ENCODE results near the gene SRPX2.

The SRPX2 gene
- 0.35 to 4.8 (median 1.3) reads per million in 17 experiments for total RNA-seq

DNA sequence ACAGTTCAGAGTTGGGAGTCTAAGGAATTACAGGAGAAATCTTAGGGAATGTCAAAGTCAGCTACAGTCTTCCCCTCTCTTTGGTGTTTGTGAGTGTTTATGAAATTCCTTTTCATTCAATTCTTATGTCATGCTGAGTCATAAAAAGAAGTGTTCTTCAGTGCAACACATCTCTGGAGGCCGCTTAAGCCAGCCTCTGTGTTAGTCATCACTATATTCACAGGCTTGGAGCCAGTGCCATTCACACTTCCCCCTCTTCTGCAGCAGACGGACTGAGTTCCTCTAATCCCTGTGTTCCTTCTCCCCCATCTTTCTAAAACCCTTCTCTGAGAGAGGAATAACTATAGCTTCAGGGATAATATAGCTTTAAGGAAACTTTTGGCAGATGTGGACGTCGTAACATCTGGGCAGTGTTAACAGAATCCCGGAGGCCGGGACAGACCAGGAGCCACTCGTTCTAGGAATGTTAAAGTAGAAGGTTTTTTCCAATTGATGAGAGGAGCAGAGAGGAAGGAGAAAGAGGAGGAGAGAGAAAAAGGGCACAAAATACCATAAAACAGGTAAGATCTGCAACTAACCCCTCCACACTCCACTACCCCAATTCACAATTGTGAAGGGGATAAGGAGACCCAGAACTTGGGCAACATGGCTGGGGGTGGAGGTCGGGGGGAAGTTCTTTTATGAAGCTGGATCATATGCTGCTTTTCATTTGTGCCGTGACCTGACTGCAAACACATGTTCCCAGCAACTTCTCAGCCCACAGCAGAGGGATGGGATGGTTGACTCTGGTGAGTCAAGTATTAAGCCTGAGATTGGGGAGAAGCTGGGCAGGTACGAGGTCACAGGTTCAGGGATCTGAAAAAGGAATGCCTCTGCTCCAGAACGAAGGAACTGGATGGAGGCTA lies at the start of gene SRPX2:
Gene SRPX2 (plus strand): TSS at position 244 of the 905 bp plus-strand sequence. CDS start 2,124 bp downstream, outside the sequence.
- DNase-seq = peak; percentile 63 to 88 (median 78)

- DNase-seq = no peak
Observed at GRCh38 chrX:100596601-100597000, 47.4 kb upstream of the SRPX2 start.

- no peak for DNase-seq
Observed at GRCh38 chrX:100599456-100599855, 44.5 kb upstream of the SRPX2 start.

DNA sequence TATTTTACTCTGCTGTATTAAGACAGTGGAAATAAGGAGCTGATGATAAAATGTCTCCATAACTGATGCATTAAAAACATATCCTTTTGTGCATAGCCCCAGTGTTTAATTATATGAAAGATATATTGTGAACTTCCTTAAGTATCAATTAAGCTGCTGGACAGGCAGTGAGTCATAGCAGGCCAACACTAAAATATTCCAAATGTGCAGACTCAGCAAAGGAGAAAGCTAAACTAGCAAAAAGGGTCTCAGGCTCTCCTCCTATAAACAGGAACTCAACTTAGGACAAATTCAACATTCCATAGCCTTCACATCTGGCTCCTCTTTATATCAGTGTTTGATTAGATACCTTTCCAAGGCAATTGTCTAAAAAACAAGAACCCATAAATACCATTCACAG lies 43.7 kb upstream of the SRPX2 start:
- peak in 2 of 4 experiments; percentile 2 for DNase-seq

DNA sequence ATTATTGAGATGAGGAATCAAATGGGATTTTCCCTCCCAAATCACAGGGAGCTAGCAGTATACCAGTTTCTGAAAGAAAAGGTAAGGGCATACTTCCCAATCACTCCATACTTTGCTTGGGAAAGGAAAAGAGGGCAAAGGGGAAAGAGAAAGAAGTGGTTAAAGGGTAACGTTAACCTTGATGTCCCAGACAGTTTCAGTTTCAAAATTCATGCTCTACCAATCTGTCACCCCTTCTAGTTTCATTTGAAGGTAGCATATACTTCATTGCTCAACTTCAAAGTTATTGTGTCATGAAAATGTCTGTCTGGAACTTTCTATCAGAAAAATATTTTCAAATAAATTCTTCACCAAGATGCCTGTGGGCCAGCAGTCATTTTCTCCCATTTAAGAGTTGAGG lies 43.2 kb upstream of the SRPX2 start:
- no peak for DNase-seq

DNA sequence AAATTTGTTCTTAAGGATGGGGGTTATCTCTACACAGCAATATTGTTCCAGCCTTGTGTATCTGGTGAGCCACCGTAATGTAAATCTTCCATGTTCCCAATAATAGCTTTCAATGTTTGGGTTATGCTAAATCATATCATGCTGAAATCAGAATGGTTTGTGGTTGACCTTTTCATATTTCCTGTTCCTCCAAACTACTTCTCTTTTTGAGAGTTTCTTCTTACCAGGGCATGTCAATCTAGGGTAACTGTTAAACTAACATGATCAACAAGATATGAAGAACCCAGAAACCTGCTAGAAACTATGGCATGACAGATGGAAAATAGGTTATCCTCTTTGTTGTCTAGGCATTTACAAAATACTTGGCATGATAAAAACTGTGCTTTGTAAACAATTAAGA lies 37.2 kb upstream of the SRPX2 start:
- peak in 2 of 4 experiments; percentile 40 to 49 for DNase-seq

- no peak for DNase-seq
Observed at GRCh38 chrX:100609591-100609990, 34.4 kb upstream of the SRPX2 start.

- DNase-seq = no peak
Observed at GRCh38 chrX:100611951-100612350, 32.0 kb upstream of the SRPX2 start.

GRCh38 chrX:100615005-100615404 lies 29.0 kb upstream of the SRPX2 start:
- DNase-seq = peak in 3 of 4 experiments; percentile 13 to 40 (median 35)

DNA sequence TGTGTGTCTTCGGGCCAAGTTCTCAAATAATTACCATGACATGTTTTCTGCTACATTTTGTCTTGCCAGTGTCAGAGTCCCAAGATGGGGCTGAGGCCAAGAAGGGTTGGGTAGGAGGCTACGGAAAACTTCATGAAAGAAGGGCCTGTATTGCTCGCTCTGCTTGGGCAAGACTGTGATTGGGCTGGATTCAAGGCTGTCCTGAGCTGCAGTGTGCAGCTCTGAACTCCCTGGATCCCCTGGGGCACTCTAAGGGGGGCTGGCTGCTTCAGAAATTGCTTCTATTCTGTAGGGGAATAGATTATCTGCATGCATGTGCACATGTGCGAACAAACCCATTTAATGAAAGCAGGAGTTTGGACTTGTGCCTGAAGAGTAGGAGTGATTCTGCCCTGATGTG lies 21.0 kb upstream of the SRPX2 start:
- no peak for DNase-seq

DNA sequence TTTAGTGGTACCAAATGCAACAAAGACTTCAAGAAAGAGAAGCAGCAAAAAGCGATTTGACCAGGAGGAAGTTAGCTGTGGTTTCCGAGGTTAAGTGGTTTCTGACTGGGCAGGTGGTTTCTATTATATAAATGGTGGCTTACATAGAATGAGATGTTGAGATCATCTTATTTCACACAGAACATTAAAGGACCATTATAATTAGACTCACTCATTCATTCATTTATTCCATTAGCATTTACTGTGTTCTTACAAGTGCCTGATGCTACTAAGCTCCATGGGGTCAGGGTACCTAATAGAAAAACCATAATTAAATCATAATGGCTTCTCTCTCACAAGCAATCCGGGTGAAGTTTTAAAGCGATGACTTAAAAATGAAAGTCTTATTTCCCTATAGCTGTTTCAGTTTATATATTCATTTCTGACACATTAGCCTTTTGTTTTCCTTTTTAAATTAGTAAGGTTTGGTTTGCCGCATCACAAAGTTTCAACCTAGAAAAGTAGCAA lies 18.0 kb upstream of the SRPX2 start:
- DNase-seq = peak in 3 of 4 experiments; percentile 6 to 25 (median 16)

DNA sequence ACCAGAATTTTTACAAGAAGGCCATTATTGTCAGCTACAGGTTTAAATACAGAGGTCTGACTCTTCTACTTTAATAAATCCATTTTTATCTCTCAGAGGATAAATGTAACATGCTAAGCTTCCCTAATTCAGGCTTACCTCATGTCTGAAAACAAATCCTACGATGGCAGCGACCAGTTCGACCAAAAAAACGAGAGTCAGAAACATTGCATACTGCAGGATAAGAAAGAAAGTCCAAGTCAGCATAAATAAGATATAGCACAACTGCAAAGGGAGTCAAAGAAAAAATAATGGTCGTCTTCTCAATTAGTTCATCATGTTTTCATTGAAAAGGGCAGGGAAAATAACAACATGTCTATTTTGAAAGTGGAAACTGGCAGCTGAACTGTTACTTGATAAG lies 9.0 kb upstream of the SRPX2 start:
- no peak for DNase-seq

- DNase-seq = no peak
Observed at GRCh38 chrX:100635989-100636320, 8.0 kb upstream of the SRPX2 start.

DNA sequence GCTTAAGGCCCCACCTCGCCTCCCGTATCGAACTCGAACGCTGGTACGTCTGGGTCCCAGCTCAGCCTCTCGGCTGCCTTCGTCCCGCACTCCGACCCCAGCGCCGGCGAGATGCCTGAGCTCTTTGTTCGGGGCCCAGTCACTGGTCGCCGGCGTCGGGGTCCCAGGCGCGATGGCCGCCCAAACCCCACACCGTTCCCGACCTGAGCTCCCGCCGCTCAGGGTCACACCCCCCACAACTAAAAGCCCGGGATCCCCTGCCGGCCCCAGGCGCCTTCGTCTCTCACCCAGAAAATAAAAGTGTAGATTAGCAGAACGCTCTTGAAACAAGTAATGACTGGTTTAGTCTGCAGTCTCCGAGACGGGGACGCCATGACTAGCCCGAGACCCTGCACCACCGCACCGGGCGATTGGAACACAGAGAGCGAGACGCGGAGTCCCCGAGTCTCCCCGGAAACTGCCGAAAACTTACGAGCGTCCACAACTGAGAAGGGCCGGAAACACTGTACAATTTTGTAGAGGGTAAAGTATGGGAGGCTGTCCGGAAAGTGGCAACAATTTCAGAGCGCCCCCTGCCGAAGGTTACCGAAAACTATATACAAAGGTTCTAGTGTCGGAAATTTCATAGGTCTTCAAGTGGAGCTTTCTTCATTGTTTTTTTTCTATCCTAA lies 7.5 kb upstream of the SRPX2 start, which contains the start of gene TSPAN6:
Gene TSPAN6 (minus strand): TSS at position 486 of the 671 bp plus-strand sequence. CDS start 112 bp downstream, at position 374.
- peak; percentile 70 to 76 (median 72) for DNase-seq

- no peak for DNase-seq
Observed at GRCh38 chrX:100642290-100642689, 1.7 kb upstream of the SRPX2 start.

- no peak for DNase-seq
Observed at GRCh38 chrX:100643212-100643611, 787 bp upstream of the SRPX2 start.

DNA sequence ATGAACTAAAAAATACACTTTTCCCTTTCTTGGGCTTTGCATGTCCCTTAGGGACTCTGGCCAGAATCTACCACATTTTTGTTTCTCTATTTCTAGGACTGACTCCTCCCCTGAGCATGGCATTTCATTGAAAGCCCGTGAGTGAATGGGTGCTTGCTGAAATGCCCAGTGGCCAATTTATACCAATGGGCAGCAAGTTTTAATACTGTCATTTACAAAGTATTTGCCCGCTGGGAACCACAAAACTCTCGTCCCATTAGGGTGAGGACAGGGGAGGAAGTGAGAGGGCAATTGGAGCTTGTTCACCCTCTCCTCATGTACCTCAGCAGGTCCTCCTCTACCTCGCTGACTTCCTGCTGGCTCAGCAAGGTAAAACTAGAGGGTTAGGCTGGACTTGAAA lies 1.1 kb downstream of the SRPX2 start:
- DNase-seq = no peak

DNA sequence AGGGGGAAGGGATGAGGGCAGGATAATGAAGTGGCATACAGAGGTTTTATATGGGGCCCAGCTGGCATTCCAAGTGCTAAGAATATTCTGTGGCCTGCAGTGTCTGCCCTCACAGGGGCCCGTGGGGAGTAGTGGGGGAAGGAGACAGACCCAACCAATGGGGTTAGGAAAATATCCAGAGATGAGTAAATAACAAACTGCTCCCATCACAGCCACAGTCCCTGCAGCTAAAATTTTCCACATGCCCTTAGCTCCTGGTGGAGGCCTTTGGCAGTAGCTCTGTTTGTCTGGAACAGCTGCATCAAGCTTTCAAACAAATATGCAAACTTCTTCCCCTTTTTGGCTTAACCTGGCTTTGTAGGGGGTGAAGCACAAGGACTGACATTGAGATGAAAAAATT lies 3.1 kb downstream of the SRPX2 start:
- DNase-seq = no peak

DNA sequence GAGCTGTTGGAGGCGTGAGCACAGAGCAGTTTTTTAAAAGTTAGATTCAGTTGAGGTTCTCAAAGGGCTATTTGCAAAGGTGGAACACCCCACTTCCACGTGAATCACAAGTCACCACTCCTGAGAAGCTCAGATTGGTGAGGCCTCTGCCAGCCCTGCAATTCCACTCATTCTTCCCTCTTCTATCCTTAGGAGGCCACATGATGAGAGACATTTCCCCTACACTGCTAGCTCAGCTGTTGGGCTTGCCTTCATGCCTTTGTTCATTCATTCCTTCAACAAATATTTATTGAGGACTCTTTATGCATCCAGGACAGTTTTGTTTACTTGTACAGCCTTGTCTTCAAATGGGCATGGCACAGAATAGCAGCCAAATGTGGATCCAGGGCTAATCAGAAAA lies 3.7 kb downstream of the SRPX2 start:
- DNase-seq = no peak

GRCh38 chrX:100648458-100649417 lies 4.7 kb downstream of the SRPX2 start:
- DNase-seq = no peak

- peak; percentile 58 to 79 (median 72) for DNase-seq
Observed at GRCh38 chrX:100649550-100650356, 5.8 kb downstream of the SRPX2 start.

Measured in suppressor macrophage (primary cell).